Lung (tissue), 12 donors: ENCODE measurements around the gene SH3BGRL. TPM values are rescaled to one million over a fixed set of nuclear protein-coding genes. Genes with fewer than 3 reads are reported as not detected.
"Not testable (repeated sequence)": the region's sequence is repeated elsewhere in the genome, so short reads cannot be mapped to it uniquely, and the experiment has no call there.

ENCODE experiments used
- ATAC-seq: fragments of 200-7000 bp; cut with Tn5 transposase; one replicate; pipeline ENCODE4 v1.9.1; 2020; ENCODE audit warnings: moderate number of reproducible peaks; ENCODE audit not compliant: insufficient read depth, low FRiP score
- DNase-seq, 3 donors: peaks; one replicate each; pipeline ENCODE4 v3.0.0-alpha.2; 2013 to 2017
- H3K27ac ChIP-seq, 2 donors: one replicate each; pipeline ENCODE4 v1.5.1; 2013; ENCODE audit warnings: mild to moderate bottlenecking in 2 of 2, moderate library complexity in 2 of 2, control low read depth in 1 of 2, inconsistent platforms in 1 of 2, low read depth in 1 of 2, low read length in 1 of 2
- H3K27me3 ChIP-seq, 3 donors: one replicate each; pipeline ENCODE4 v1.5.1; 2013; ENCODE audit warnings: low read length in 2 of 3; ENCODE audit not compliant: control insufficient read depth in 3 of 3, insufficient read depth in 3 of 3
- H3K36me3 ChIP-seq, 4 donors: one replicate each; pipeline ENCODE4 v1.5.1; 2013; ENCODE audit warnings: low read length in 4 of 4, mild to moderate bottlenecking in 1 of 4, moderate library complexity in 1 of 4; ENCODE audit not compliant: control insufficient read depth in 4 of 4, insufficient read depth in 4 of 4
- H3K4me1 ChIP-seq, 5 donors: one replicate each; pipeline ENCODE4 v1.5.1; 2013; ENCODE audit warnings: low read length in 5 of 5, mild to moderate bottlenecking in 2 of 5, moderate library complexity in 1 of 5; ENCODE audit not compliant: control insufficient read depth in 5 of 5, insufficient read depth in 5 of 5
- H3K4me3 ChIP-seq: one replicate; pipeline ENCODE4 v1.5.1; 2013; ENCODE audit warnings: mild to moderate bottlenecking, control low read depth, moderate library complexity
- H3K9ac ChIP-seq, 2 donors: one replicate each; pipeline ENCODE4 v1.5.1; 2013; ENCODE audit warnings: low read length in 2 of 2, control low read depth in 1 of 2; ENCODE audit not compliant: insufficient read depth in 1 of 2
- H3K9me3 ChIP-seq, 4 donors: one replicate each; pipeline ENCODE4 v1.5.1; 2013; ENCODE audit warnings: low read length in 3 of 4, mild to moderate bottlenecking in 1 of 4, moderate library complexity in 1 of 4; ENCODE audit not compliant: control insufficient read depth in 4 of 4, insufficient read depth in 3 of 4
- WGBS, 2 donors: extraction: QIAGEN DNeasy Blood & Tissue Kit; methylation state at CpG; one replicate each; pipeline ENCODE4 v1.1.7; 2013; 5-methylcytosine and 5-hydroxymethylcytosine counted together
- polyA plus RNA-seq, 2 donors: library from polyadenylated mRNA; stranded (reverse); fragments of 200-250 nt; gene quantifications; one replicate each; pipeline ENCODE4 v1.2.1, GENCODE V29; 2013
- total RNA-seq, 2 donors: library from RNA; depleted of rRNA in 1 of 2; stranded (reverse); fragments of >200 nt in 1 of 2; gene quantifications; one replicate each; pipeline ENCODE4 v1.2.1, GENCODE V29; 2014 to 2021
- TF ChIP-seq, protein P1 (sequence below): IDR thresholded peaks from 2 replicates; pipeline ENCODE4 v1.5.1; 2012; ENCODE audit warnings: mild to moderate bottlenecking; ENCODE audit errors: control extremely low read depth, extremely low read depth
- donor health status: control.
- donor health status: control.
- donor health status: Bipolar disorder and iron deficiency.
- donor health status: healthy.
- donor health status: DM: yes; HTN: yes; CAD: no.

Gene SH3BGRL
- total and polyA plus RNA-seq, 4 donors, result 73.1 to 196 (median 92.9) TPM

DNA sequence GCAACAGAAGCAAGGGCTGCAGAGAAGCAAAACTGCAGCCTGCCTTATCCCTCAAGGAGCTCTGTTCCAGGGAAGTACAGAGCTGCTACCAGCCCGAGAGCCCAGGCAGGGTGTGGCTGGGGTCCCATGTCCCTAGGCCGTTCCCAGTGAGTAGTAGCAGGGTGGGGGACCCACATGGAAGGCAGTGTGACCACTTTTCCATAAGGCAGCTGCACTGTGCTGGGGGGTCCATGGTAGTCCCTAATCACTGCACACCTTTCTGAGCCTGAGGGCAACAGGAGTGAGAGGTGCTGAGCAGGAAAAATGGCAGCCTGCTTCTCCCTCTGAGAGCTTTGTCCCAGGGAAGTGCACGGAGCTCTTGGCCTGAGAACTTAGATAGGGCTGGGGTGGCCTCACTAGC is 135.9 kb downstream of the SH3BGRL start:
- no peak overlapping the region for H3K4me3 ChIP-seq
- DNase-seq (no peak), ATAC-seq (no peak)
- H3K9ac ChIP-seq, result no peak overlapping the region
- no peaks in the 10 kb centered on the region for H3K27me3 ChIP-seq
- TF ChIP-seq, protein P1, sequence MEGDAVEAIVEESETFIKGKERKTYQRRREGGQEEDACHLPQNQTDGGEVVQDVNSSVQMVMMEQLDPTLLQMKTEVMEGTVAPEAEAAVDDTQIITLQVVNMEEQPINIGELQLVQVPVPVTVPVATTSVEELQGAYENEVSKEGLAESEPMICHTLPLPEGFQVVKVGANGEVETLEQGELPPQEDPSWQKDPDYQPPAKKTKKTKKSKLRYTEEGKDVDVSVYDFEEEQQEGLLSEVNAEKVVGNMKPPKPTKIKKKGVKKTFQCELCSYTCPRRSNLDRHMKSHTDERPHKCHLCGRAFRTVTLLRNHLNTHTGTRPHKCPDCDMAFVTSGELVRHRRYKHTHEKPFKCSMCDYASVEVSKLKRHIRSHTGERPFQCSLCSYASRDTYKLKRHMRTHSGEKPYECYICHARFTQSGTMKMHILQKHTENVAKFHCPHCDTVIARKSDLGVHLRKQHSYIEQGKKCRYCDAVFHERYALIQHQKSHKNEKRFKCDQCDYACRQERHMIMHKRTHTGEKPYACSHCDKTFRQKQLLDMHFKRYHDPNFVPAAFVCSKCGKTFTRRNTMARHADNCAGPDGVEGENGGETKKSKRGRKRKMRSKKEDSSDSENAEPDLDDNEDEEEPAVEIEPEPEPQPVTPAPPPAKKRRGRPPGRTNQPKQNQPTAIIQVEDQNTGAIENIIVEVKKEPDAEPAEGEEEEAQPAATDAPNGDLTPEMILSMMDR, result no peak
- WGBS, 2 donors, result 79 to 100% methylated on average over 2 to 3 of the region's 3 CpGs
- H3K36me3 ChIP-seq, result no peaks in the 10 kb centered on the region
- H3K9me3 ChIP-seq, result no peaks in the 10 kb centered on the region
- no peak overlapping the region for H3K27ac ChIP-seq
- H3K4me1 ChIP-seq, result no peaks in the 10 kb centered on the region

GRCh38 chrX:81338924-81339323 is 137.0 kb downstream of the SH3BGRL start:
- H3K4me1 ChIP-seq, result no peaks in the 10 kb centered on the region
- 98 to 100% methylated on average over 1 of the region's 1 CpG for WGBS, 2 donors
- ATAC-seq, result no peak
- H3K27ac ChIP-seq, result no peak overlapping the region
- no peaks in the 10 kb centered on the region for H3K36me3 ChIP-seq
- H3K4me3 ChIP-seq, result no peak overlapping the region
- TF ChIP-seq, protein P1, result no peak
- H3K27me3 ChIP-seq, result no peaks in the 10 kb centered on the region
- H3K9me3 ChIP-seq, result no peaks in the 10 kb centered on the region
- no peak overlapping the region for H3K9ac ChIP-seq
- DNase-seq, result no peak

DNA sequence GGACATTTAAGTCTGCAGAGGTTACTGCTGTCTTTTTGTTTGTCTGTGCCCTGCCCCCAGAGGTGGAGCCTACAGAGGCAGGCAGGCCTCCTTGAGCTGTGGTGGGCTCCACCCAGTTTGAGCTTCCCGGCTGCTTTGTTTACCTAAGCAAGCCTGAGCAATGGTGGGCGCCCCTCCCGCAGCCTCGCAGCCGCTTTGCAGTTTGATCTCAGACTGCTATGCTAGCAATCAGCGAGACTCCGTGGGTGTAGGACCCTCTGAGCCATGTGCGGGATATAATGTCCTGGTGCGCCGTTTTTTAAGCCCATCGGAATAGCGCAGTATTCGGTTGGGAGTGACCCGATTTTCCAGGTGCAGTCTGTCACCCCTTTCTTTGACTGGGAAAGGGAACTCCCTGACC is 143.4 kb downstream of the SH3BGRL start:
- ATAC-seq, DNase-seq, H3K9me3 ChIP-seq, H3K4me1 ChIP-seq, H3K36me3 ChIP-seq, H3K27me3 ChIP-seq, H3K9ac ChIP-seq, H3K4me3 ChIP-seq, H3K27ac ChIP-seq: not testable (repeated sequence)
- 86 to 98% methylated on average over 12 to 14 of the region's 14 CpGs for WGBS, 2 donors

Other genes starting within 250 kb of the SH3BGRL start
- gene HMGN5, start 189 bp upstream of the SH3BGRL start, total RNA-seq, result 1 to 10 TPM; 5.3 to 6.0 TPM
- 10 to 100 TPM in 1 of 2 donors, 1 to 10 TPM in 1; 5.7 to 12.0 TPM for gene HMGN5, start 189 bp upstream of the SH3BGRL start, polyA plus RNA-seq